Measurements from ENCODE around the gene DROSHA. TPM values are rescaled to one million over a fixed set of nuclear protein-coding genes. Genes with fewer than 3 reads are reported as not detected.

Gene DROSHA
- total and polyA plus RNA-seq, 2 of the 8 experiments (the other 6 are each of a cell fraction or from before 2014, with no cell fraction given) = 65.9 to 122 TPM

DNA sequence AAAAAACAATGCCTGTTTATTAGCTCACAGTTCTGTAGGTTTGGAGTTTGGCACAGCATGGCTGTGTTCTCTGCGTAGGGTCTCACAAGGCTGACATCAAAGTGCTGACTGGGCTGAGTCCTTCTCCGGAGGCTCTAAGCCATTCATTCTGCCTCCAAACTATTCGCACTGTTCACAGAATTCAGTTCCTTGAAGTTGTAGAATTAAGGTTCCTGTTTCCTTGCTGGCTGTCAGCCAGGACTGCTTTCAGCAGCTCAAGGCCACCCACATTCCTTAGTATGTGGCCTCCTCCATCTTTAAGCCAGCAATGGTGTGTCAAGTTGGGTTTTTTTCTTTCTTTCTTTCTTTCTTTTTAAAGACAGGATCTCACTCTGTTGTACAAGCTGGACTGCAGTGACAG is 176.6 kb downstream of the DROSHA start (continued):
- TF ChIP-seq RFX5 (IDR thresholded peaks at IDR 0.05; ENCODE audit: borderline replicate concordance, low read depth, low read length) (no peak), SIN3A (conservative IDR thresholded peaks at IDR 0.05 in 1 of 2, IDR thresholded peaks at IDR 0.05 in 1 of 2; ENCODE audit: low read depth in 1 of 2, low read length in 2 of 2) (no peak)

Small RNA genes within 50 kb of the gene (small RNA-seq; reads per million reads assigned to genes)
- gene RF00019 (ENCODE audit: insufficient read depth) = not detected

Other genes with a start within 250 kb of the DROSHA start
- gene C5orf22, start 208 bp upstream of the DROSHA start, total RNA-seq (2021; fragmentation: NEBNext Ultra II Directional; extraction: Animal tissue kit (Norgen Biotek cat#: 25700)) = 34.0 and 36.2 TPM in 2 replicates
- gene C5orf22, start 208 bp upstream of the DROSHA start, polyA plus RNA-seq (2011; rRNA removed) = 19.6 and 22.8 TPM in 2 replicates
- gene PDZD2, start 107.0 kb upstream of the DROSHA start, total RNA-seq (2021; fragmentation: NEBNext Ultra II Directional; extraction: Animal tissue kit (Norgen Biotek cat#: 25700)) = 6.8 and 8.5 TPM in 2 replicates
- 1.2 and 1.7 TPM in 2 replicates for gene PDZD2, start 107.0 kb upstream of the DROSHA start, polyA plus RNA-seq (2011; rRNA removed)

Data from H1 (cell line).